Mesenchymal stem cell (in vitro differentiated cells and primary cell): ENCODE measurements around the gene ABCE1.

Experiments used
- DNase-seq: peaks from one replicate; pipeline ENCODE4 v3.0.0-alpha.2; 2013
- H2AFZ ChIP-seq: one replicate; pipeline ENCODE4 v1.6.1; 2013; ENCODE audit warnings: low read depth, mild to moderate bottlenecking, control low read depth, inconsistent platforms, low read length, moderate library complexity
- H2AK5ac ChIP-seq: 2 replicates; pipeline ENCODE4 v1.6.1; 2013; ENCODE audit warnings: low read length, moderate library complexity, mild to moderate bottlenecking, inconsistent platforms; ENCODE audit not compliant: severe bottlenecking
- H2BK120ac ChIP-seq: one replicate; pipeline ENCODE4 v1.6.1; 2013; ENCODE audit warnings: low read depth, mild to moderate bottlenecking, inconsistent platforms, low read length, moderate library complexity
- H2BK12ac ChIP-seq, 2 experiments: one replicate each; pipeline ENCODE4 v1.6.1; 2013; ENCODE audit warnings: inconsistent platforms in 2 of 2, low read length in 2 of 2, mild to moderate bottlenecking in 2 of 2, moderate library complexity in 2 of 2, control low read depth in 1 of 2
- H2BK15ac ChIP-seq: one replicate; pipeline ENCODE4 v1.6.1; 2013; ENCODE audit warnings: mild to moderate bottlenecking, low read depth, inconsistent platforms; ENCODE audit not compliant: poor library complexity, severe bottlenecking
- H2BK5ac ChIP-seq: 2 replicates; pipeline ENCODE4 v1.6.1; 2013; ENCODE audit warnings: low read depth, mild to moderate bottlenecking, low read length, control low read depth, inconsistent platforms; ENCODE audit not compliant: poor library complexity, severe bottlenecking
- H3K14ac ChIP-seq, 2 experiments: one replicate each; pipeline ENCODE4 v1.6.1; 2013; ENCODE audit warnings: inconsistent platforms in 2 of 2, low read length in 2 of 2, control low read depth in 1 of 2, mild to moderate bottlenecking in 1 of 2, moderate library complexity in 1 of 2
- H3K18ac ChIP-seq, 2 experiments: one replicate each; pipeline ENCODE4 v1.6.1; 2013; ENCODE audit warnings: inconsistent platforms in 2 of 2, low read length in 2 of 2, control low read depth in 1 of 2, low read depth in 1 of 2, mild to moderate bottlenecking in 1 of 2
- H3K23ac ChIP-seq, 2 experiments: one replicate each; pipeline ENCODE4 v1.6.1; 2013; ENCODE audit warnings: inconsistent platforms in 2 of 2, low read length in 2 of 2, mild to moderate bottlenecking in 2 of 2, moderate library complexity in 2 of 2, control low read depth in 1 of 2
- H3K27ac ChIP-seq: 2 replicates; pipeline ENCODE4 v1.5.1; 2013; ENCODE audit warnings: mild to moderate bottlenecking, moderate library complexity, low read length, control low read depth, inconsistent platforms; ENCODE audit not compliant: poor library complexity, severe bottlenecking
- H3K27me3 ChIP-seq, 2 experiments: 2 replicates each; pipeline versions ENCODE4 v1.6.1 to v1.7.0; 2013; ENCODE audit warnings: low read length in 2 of 2, mild to moderate bottlenecking in 2 of 2, moderate library complexity in 2 of 2, control low read depth in 1 of 2, inconsistent platforms in 1 of 2; ENCODE audit not compliant: control insufficient read depth in 1 of 2, insufficient read depth in 1 of 2
- H3K36me3 ChIP-seq, 2 experiments: 2 replicates each; pipeline versions ENCODE4 v1.6.1 to v1.7.0; 2013; ENCODE audit warnings: low read length in 2 of 2, control low read depth in 1 of 2, inconsistent platforms in 1 of 2, low read depth in 1 of 2, mild to moderate bottlenecking in 1 of 2; ENCODE audit not compliant: insufficient read depth in 2 of 2, control insufficient read depth in 1 of 2
- H3K4ac ChIP-seq, 2 experiments: one replicate each; pipeline ENCODE4 v1.6.1; 2013; ENCODE audit warnings: inconsistent platforms in 2 of 2, low read length in 2 of 2, mild to moderate bottlenecking in 2 of 2, moderate library complexity in 2 of 2, control low read depth in 1 of 2, low read depth in 1 of 2
- H3K4me1 ChIP-seq: 2 replicates; pipeline ENCODE4 v1.6.1; 2013; ENCODE audit warnings: low read depth, low read length, control low read depth; ENCODE audit not compliant: control insufficient read depth, insufficient read depth
- H3K4me2 ChIP-seq: 2 replicates; pipeline ENCODE4 v1.6.1; 2013; ENCODE audit warnings: low read length, mild to moderate bottlenecking, inconsistent platforms; ENCODE audit not compliant: poor library complexity, severe bottlenecking
- H3K4me3 ChIP-seq, 2 experiments: 2 replicates each; pipeline versions ENCODE4 v1.5.1 to v1.7.0; 2013; ENCODE audit warnings: low read length in 2 of 2, mild to moderate bottlenecking in 2 of 2, control low read depth in 1 of 2, low read depth in 1 of 2; ENCODE audit not compliant: insufficient read depth in 1 of 2
- H3K79me1 ChIP-seq: replicated peaks from 2 replicates; pipeline ENCODE4 v1.6.1; 2013; ENCODE audit warnings: mild to moderate bottlenecking, control low read depth, low read length, inconsistent platforms; ENCODE audit not compliant: poor library complexity, severe bottlenecking
- H3K9ac ChIP-seq: 2 replicates; pipeline ENCODE4 v1.7.0; 2013; ENCODE audit warnings: mild to moderate bottlenecking, low read length, moderate library complexity
- H3K9me3 ChIP-seq: 2 replicates; pipeline ENCODE4 v1.7.0; 2013; ENCODE audit warnings: mild to moderate bottlenecking, low read length; ENCODE audit not compliant: control insufficient read depth
- H4K8ac ChIP-seq: one replicate; pipeline ENCODE4 v1.6.1; 2013; ENCODE audit warnings: inconsistent platforms, mild to moderate bottlenecking, low read length, moderate library complexity
- H4K91ac ChIP-seq: one replicate; pipeline ENCODE4 v1.6.1; 2013; ENCODE audit warnings: mild to moderate bottlenecking, low read length, inconsistent platforms
- WGBS: methylation state at CpG from one replicate; pipeline ENCODE4 v1.1.7; 2013; ENCODE audit warnings: mixed read lengths; 5-methylcytosine and 5-hydroxymethylcytosine counted together

The ABCE1 gene

GRCh38 chr4:145081756-145082155, 16.4 kb upstream of the ABCE1 start:
- Histone ChIP-seq H3K4me3 (no peak overlapping the region), H3K4me1 (peaks cover 1% of the 10 kb centered on the region), H2BK5ac (no peak overlapping the region), H3K14ac (no peak overlapping the region), H4K8ac (no peak overlapping the region), H3K9ac (no peak overlapping the region), H3K23ac (no peak overlapping the region), H4K91ac (no peak overlapping the region), H3K27ac (no peak overlapping the region), H3K4me2 (no peak overlapping the region), H3K9me3 (no peaks in the 10 kb centered on the region), H2AK5ac (no peak overlapping the region), H2BK15ac (no peak overlapping the region), H3K18ac (no peak overlapping the region), H3K27me3 (no peaks in the 10 kb centered on the region), H2BK120ac (no peak overlapping the region), H3K79me1 (peaks cover 7% of the 10 kb centered on the region), H3K4ac (no peak overlapping the region), H3K36me3 (peaks cover 4 to 24% of the 10 kb centered on the region in 2 experiments), H2AFZ (no peak overlapping the region), H2BK12ac (no peak overlapping the region)
- no peak for DNase-seq
- WGBS: 100% methylated on average over 1 of the region's 1 CpG

DNA sequence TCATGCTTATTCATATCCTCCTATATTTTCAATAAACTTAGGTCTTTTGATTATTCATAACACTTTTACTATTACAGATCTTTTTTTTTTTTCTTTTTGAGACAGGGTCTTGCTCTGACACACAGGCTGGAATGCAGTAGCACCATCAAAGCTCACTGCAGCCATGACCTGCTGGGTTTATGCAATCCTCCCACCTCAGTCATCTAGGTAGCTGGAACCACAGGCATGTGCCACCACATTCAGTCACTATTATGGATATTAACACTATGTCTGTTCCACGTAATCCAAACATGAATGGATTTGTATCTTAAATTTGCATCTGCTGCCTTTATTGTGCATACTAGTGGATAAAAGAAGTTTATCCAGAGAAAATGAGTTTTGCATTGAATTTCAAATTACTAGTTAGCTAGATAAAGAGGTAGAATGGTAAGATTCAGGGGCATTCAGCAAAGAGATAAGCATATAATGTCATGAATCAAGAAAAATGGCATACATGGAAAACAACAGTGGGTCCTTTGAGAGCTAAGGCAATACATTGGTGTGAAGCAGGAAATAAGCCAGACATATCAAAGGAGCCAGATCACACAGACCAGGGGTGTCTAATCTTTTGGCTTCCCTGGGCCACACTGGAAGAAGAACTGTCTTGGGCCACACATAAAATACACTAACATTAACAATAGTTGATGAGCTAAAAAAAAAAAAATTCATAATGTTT, 14.1 kb upstream of the ABCE1 start:
- H2BK12ac ChIP-seq: no peak overlapping the region
- H3K36me3 ChIP-seq: peaks cover 6 to 37% of the 10 kb centered on the region in 2 experiments
- no peak for DNase-seq
- no peaks in the 10 kb centered on the region for H3K9me3 ChIP-seq
- H3K27me3 ChIP-seq: no peaks in the 10 kb centered on the region
- no peak overlapping the region for H2AK5ac ChIP-seq
- 90% methylated on average over 1 of the region's 1 CpG for WGBS
- no peak overlapping the region for H3K23ac ChIP-seq
- no peak overlapping the region for H2BK15ac ChIP-seq
- no peak overlapping the region for H3K14ac ChIP-seq
- H3K4ac ChIP-seq: no peak overlapping the region
- peaks cover 1% of the 10 kb centered on the region for H3K4me1 ChIP-seq
- H2BK120ac ChIP-seq: no peak overlapping the region
- H4K91ac ChIP-seq: no peak overlapping the region
- H3K4me3 ChIP-seq: no peak overlapping the region
- H3K4me2 ChIP-seq: no peak overlapping the region
- peaks cover 7% of the 10 kb centered on the region for H3K79me1 ChIP-seq
- no peak overlapping the region for H3K9ac ChIP-seq
- H2BK5ac ChIP-seq: no peak overlapping the region
- no peak overlapping the region for H3K18ac ChIP-seq
- H4K8ac ChIP-seq: no peak overlapping the region
- H2AFZ ChIP-seq: no peak overlapping the region
- H3K27ac ChIP-seq: no peak overlapping the region

GRCh38 chr4:145090380-145090779, 7.7 kb upstream of the ABCE1 start:
- peaks cover 13 to 85% of the 10 kb centered on the region in 2 experiments for H3K36me3 ChIP-seq
- H3K14ac ChIP-seq: no peak overlapping the region
- no peak overlapping the region for H2AFZ ChIP-seq
- H3K27ac ChIP-seq: no peak overlapping the region
- H3K9me3 ChIP-seq: peaks cover 18% of the 10 kb centered on the region
- H3K9ac ChIP-seq: no peak overlapping the region
- no peak overlapping the region for H3K4ac ChIP-seq
- peaks cover 23% of the 10 kb centered on the region for H3K79me1 ChIP-seq
- no peak overlapping the region for H2BK5ac ChIP-seq
- no peaks in the 10 kb centered on the region for H3K27me3 ChIP-seq
- no peak overlapping the region for H2BK120ac ChIP-seq
- no peak overlapping the region for H2BK12ac ChIP-seq
- no peak overlapping the region for H4K8ac ChIP-seq
- no peak overlapping the region for H3K23ac ChIP-seq
- H2BK15ac ChIP-seq: no peak overlapping the region
- H2AK5ac ChIP-seq: no peak overlapping the region
- H3K18ac ChIP-seq: no peak overlapping the region
- 100% methylated on average over 1 of the region's 1 CpG for WGBS
- H3K4me2 ChIP-seq: no peak overlapping the region
- DNase-seq: peak; percentile 12
- no peak overlapping the region for H3K4me3 ChIP-seq
- no peak overlapping the region for H4K91ac ChIP-seq
- no peaks in the 10 kb centered on the region for H3K4me1 ChIP-seq

DNA sequence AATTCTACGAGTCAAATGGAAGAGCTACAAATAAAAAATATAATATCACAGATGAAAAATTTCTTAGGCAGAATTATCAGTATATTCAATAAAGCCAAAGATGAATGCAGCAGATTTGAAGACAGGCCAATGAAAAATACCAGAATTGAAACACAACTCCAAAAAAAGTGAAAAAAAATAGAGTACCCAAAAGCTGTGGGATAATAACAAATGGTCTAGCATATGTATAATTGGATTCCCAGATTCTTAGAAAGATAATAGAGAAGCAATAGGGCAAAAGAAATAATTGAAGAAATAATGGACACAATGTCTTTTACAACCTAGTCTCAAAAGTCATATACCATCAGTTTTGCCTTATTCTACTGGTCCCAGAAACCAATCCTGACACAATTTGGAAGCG, 4.5 kb upstream of the ABCE1 start:
- H2BK120ac ChIP-seq: no peak overlapping the region
- no peak for DNase-seq
- WGBS: 100% methylated on average over 1 of the region's 2 CpGs
- no peak overlapping the region for H3K14ac ChIP-seq
- no peak overlapping the region for H3K4me2 ChIP-seq
- no peak overlapping the region for H4K8ac ChIP-seq
- no peak overlapping the region for H3K4ac ChIP-seq
- H3K36me3 ChIP-seq: peaks cover 10 to 71% of the 10 kb centered on the region in 2 experiments
- H3K23ac ChIP-seq: no peak overlapping the region
- H3K79me1 ChIP-seq: peaks cover 21% of the 10 kb centered on the region
- H2AK5ac ChIP-seq: no peak overlapping the region
- no peak overlapping the region for H2AFZ ChIP-seq
- H3K4me1 ChIP-seq: peaks cover 5% of the 10 kb centered on the region
- peaks cover 18% of the 10 kb centered on the region for H3K9me3 ChIP-seq
- no peak overlapping the region for H4K91ac ChIP-seq
- H3K4me3 ChIP-seq: no peak overlapping the region
- no peaks in the 10 kb centered on the region for H3K27me3 ChIP-seq
- H2BK15ac ChIP-seq: no peak overlapping the region
- no peak overlapping the region for H3K9ac ChIP-seq
- no peak overlapping the region for H2BK5ac ChIP-seq
- no peak overlapping the region for H3K27ac ChIP-seq
- H3K18ac ChIP-seq: no peak overlapping the region
- no peak overlapping the region for H2BK12ac ChIP-seq
